HepG2 (cell line): ENCODE results near the gene IFT122. TPM values are rescaled to one million over a fixed set of nuclear protein-coding genes. Genes with fewer than 3 reads are reported as not detected.
"Not testable (repeated sequence)": the region's sequence is repeated elsewhere in the genome, so short reads cannot be mapped to it uniquely, and the experiment has no call there.

ENCODE experiments used
- ATAC-seq: fragments of 200-7000 bp; cut with Tn5 transposase; 3 replicates; pipeline ENCODE4 v1.9.1; 2020; ENCODE audit warnings: mild to moderate bottlenecking, moderate library complexity
- BruUV-seq: library from RNA; stranded (reverse); fragments of 400-500 nt; replicated peaks from 2 replicates; lab custom pipeline; 2021; lab: Mats Ljungman, UMichigan
- CTCF ChIA-PET: fragments of 300-600 bp; formaldehyde crosslinking; extraction: SDS; loops from one replicate; lab custom pipeline; 2021; ENCODE audit warnings: low total read pairs, inconsistent platforms, low intra/inter-chr PET ratio; lab: Yijun Ruan, JAX
- POLR2A ChIA-PET: fragments of 350-600 bp; sonication (Branson Sonifier 250); formaldehyde crosslinking; loops from one replicate; lab custom pipeline; 2020; ENCODE audit warnings: antibody characterized with exemption, inconsistent platforms; lab: Yijun Ruan, JAX
- DNase-seq: peaks from one replicate; pipeline ENCODE4 v3.0.0-alpha.2; 2015; ENCODE audit warnings: low spot score
- FAIRE-seq: peaks from 3 replicates; lab custom pipeline; 2011; peaks lifted over from hg19 to GRCh38; lab: Jason Lieb, UNC
- H2AFZ ChIP-seq: one replicate; pipeline ENCODE4 v1.6.1; 2011; ENCODE audit warnings: low read length, inconsistent platforms
- H3K27ac ChIP-seq: fragments of 300-600 bp; 3 replicates; pipeline ENCODE4 v1.8.0; 2011; ENCODE audit warnings: mixed run types, mild to moderate bottlenecking, mixed read lengths, low read length, inconsistent platforms; ENCODE audit not compliant: insufficient read depth; ENCODE audit errors: extremely low read length
- H3K27me3 ChIP-seq, 2 experiments: fragments of 200-600 bp in 1 of 2; 2 replicates in 1 of 2; 3 replicates in 1 of 2; pipeline versions ENCODE4 v1.6.0 to v1.8.0; 2011; ENCODE audit warnings: low read length in 2 of 2, mild to moderate bottlenecking in 2 of 2, moderate library complexity in 2 of 2, inconsistent platforms in 1 of 2; ENCODE audit not compliant: insufficient read depth in 2 of 2, control insufficient read depth in 1 of 2
- H3K36me3 ChIP-seq, 2 experiments: fragments of 200-600 bp in 1 of 2; replicated peaks in 1 of 2; 2 replicates in 1 of 2; 3 replicates in 1 of 2; pipeline versions ENCODE4 v1.5.1 to v1.8.0; 2011; ENCODE audit warnings: low read length in 2 of 2, inconsistent platforms in 1 of 2; ENCODE audit not compliant: insufficient read depth in 2 of 2, control insufficient read depth in 1 of 2
- H3K4me1 ChIP-seq: 2 replicates; pipeline ENCODE4 v1.5.1; 2012; ENCODE audit warnings: low read length, inconsistent platforms; ENCODE audit not compliant: insufficient read depth
- H3K4me2 ChIP-seq: 2 replicates; pipeline ENCODE4 v1.6.0; 2011; ENCODE audit warnings: low read depth, low read length, inconsistent platforms
- H3K4me3 ChIP-seq, 3 experiments: fragments of 200-600 bp in 1 of 3; sonication (generic), shearing (Covaris generic) in 1 of 3; replicated peaks in 1 of 3; 2 replicates each; pipeline ENCODE4 v1.5.1; 2011 to 2016; ENCODE audit warnings: low read length in 3 of 3, inconsistent platforms in 2 of 3, low read depth in 2 of 3, mild to moderate bottlenecking in 2 of 3, control low read depth in 1 of 3, mixed read lengths in 1 of 3; ENCODE audit not compliant: insufficient read depth in 1 of 3
- H3K79me2 ChIP-seq: one replicate; pipeline ENCODE4 v1.6.1; 2011; ENCODE audit warnings: low read length, inconsistent platforms; ENCODE audit not compliant: insufficient read depth
- H3K9ac ChIP-seq: 2 replicates; pipeline ENCODE4 v1.6.0; 2011; ENCODE audit warnings: mild to moderate bottlenecking, low read depth, low read length, inconsistent platforms; ENCODE audit not compliant: insufficient read depth
- H3K9me3 ChIP-seq: 2 replicates; pipeline ENCODE4 v1.5.1; 2012; ENCODE audit warnings: mild to moderate bottlenecking, low read length
- H4K20me1 ChIP-seq: 2 replicates; pipeline ENCODE4 v1.6.0; 2011; ENCODE audit warnings: inconsistent platforms, mild to moderate bottlenecking, low read length, moderate library complexity; ENCODE audit not compliant: insufficient read depth
- BCL6 ChIP-seq: IDR thresholded peaks from 2 replicates; pipeline ENCODE4 v1.6.1; 2016; ENCODE audit warnings: missing genetic modification reagents, missing compliant biosample characterization
- ELF3 ChIP-seq: IDR thresholded peaks from 2 replicates; pipeline ENCODE4 v1.6.1; 2016; ENCODE audit warnings: missing genetic modification reagents, missing compliant biosample characterization
- EP300 ChIP-seq, 3 experiments: sonication (generic) in 1 of 3; formaldehyde crosslinking in 1 of 3; IDR thresholded peaks; 2 replicates each; pipeline versions ENCODE4 v1.5.1 to v1.6.1; 2011 to 2020; ENCODE audit warnings: low read depth in 2 of 3, low read length in 2 of 3, borderline replicate concordance in 1 of 3, improper control_type of control experiment in 1 of 3, mild to moderate bottlenecking in 1 of 3, missing genetic modification reagents in 1 of 3, moderate library complexity in 1 of 3
- ETV5 ChIP-seq: IDR thresholded peaks from 2 replicates; pipeline ENCODE4 v1.6.1; 2018; ENCODE audit warnings: missing biosample characterization, missing genetic modification reagents, inconsistent platforms, borderline replicate concordance
- FOXA1 ChIP-seq, 2 experiments: fragments of 450-650 bp in 1 of 2; sonication (generic) in 1 of 2; formaldehyde crosslinking in 1 of 2; IDR thresholded peaks; 2 replicates each; pipeline versions ENCODE4 v1.4.0 to v1.6.1; 2016 to 2020; ENCODE audit warnings: missing genetic modification reagents in 1 of 2
- FOXP1 ChIP-seq, 2 experiments: fragments of 450-650 bp in 1 of 2; IDR thresholded peaks; 2 replicates each; pipeline ENCODE4 v1.6.1; 2017 to 2018; ENCODE audit warnings: antibody characterized with exemption in 1 of 2
- GATAD1 ChIP-seq: IDR thresholded peaks from 2 replicates; pipeline ENCODE4 v1.6.1; 2016; ENCODE audit warnings: missing genetic modification reagents, missing compliant biosample characterization
- ISL2 ChIP-seq: sonication (generic); formaldehyde crosslinking; IDR thresholded peaks from 2 replicates; pipeline ENCODE4 v1.5.0; 2020; ENCODE audit warnings: missing genetic modification reagents
- KAT8 ChIP-seq: IDR thresholded peaks from 2 replicates; pipeline ENCODE4 v1.6.1; 2016; ENCODE audit warnings: missing genetic modification reagents, missing compliant biosample characterization
- KDM6A ChIP-seq: IDR thresholded peaks from 2 replicates; pipeline ENCODE4 v1.6.1; 2016; ENCODE audit warnings: low read depth
- MIER3 ChIP-seq: IDR thresholded peaks from 2 replicates; pipeline ENCODE4 v1.6.1; 2016; ENCODE audit warnings: missing compliant biosample characterization, borderline replicate concordance
- NR2F1 ChIP-seq, 2 experiments: fragments of 450-650 bp in 1 of 2; formaldehyde crosslinking in 1 of 2; IDR thresholded peaks; 2 replicates each; pipeline versions ENCODE4 v1.5.0 to v1.6.1; 2016 to 2020; ENCODE audit warnings: mild to moderate bottlenecking in 1 of 2, missing compliant biosample characterization in 1 of 2, missing genetic modification reagents in 1 of 2, moderate library complexity in 1 of 2
- NR2F6 ChIP-seq, 2 experiments: IDR thresholded peaks; 2 replicates each; pipeline ENCODE4 v1.6.1; 2016; ENCODE audit warnings: antibody characterized with exemption in 1 of 2, mild to moderate bottlenecking in 1 of 2
- POLR2G ChIP-seq: fragments of 200-400 bp; formaldehyde crosslinking; IDR thresholded peaks from 2 replicates; pipeline ENCODE4 v1.6.1; 2018; ENCODE audit warnings: mild to moderate bottlenecking, low read depth, low read length, moderate library complexity
- RXRA ChIP-seq: sonication (generic); formaldehyde crosslinking; IDR thresholded peaks from 2 replicates; pipeline ENCODE4 v1.5.1; 2020; ENCODE audit warnings: missing genetic modification reagents
- SAP130 ChIP-seq: IDR thresholded peaks from 2 replicates; pipeline ENCODE4 v1.6.1; 2016; ENCODE audit warnings: low read depth
- SMAD3 ChIP-seq: sonication (generic); formaldehyde crosslinking; IDR thresholded peaks from 2 replicates; pipeline ENCODE4 v1.4.0; 2020; ENCODE audit warnings: missing genetic modification reagents
- SOX5 ChIP-seq: IDR thresholded peaks from 2 replicates; pipeline ENCODE4 v1.6.1; 2016; ENCODE audit warnings: borderline replicate concordance
- TCF7 ChIP-seq: sonication (generic); IDR thresholded peaks from 2 replicates; pipeline ENCODE4 v1.6.1; 2016; ENCODE audit warnings: antibody characterized with exemption, low read depth
- WGBS: methylation state at CpG from one replicate; pipeline ENCODE4 v1.1.6; 2017; ENCODE audit warnings: low lambda C conversion rate; 5-methylcytosine and 5-hydroxymethylcytosine counted together
- in situ Hi-C: cut with HindIII; loops from 2 replicates; pipeline ENCODE4 v1.10.0; 2017; ENCODE audit warnings: low pct_unique_long_range_greater_than_20kb; ENCODE audit not compliant: extremely low pct_ligation_motif_present
- intact Hi-C: fragments of 100-400 bp; cut with micrococcal nuclease; formaldehyde crosslinking; loops from one replicate; pipeline ENCODE4 v1.10.0; 2022; ENCODE audit not compliant: unreplicated experiment
- polyA plus RNA-seq, 8 experiments: library from polyadenylated mRNA; depleted of rRNA in 3 of 8; stranded (reverse) in 7 of 8; unstranded in 1 of 8; fragments of >200 nt; fragmentation: Illumina TruSeq in 4 of 8; extraction: Trizol in 4 of 8; gene quantifications; 2 replicates each; pipeline versions ENCODE4 v1.2.1 to v1.2.3, GENCODE V29; 2011 to 2016; ENCODE audit warnings: low read depth in 4 of 8, missing spikeins in 1 of 8, mixed read lengths in 1 of 8; ENCODE audit not compliant: insufficient read depth in 1 of 8
- total RNA-seq, 5 experiments: library from RNA; depleted of rRNA; stranded (reverse); fragments of >200 nt; fragmentation: Illumina TruSeq; extraction: Trizol; gene quantifications; 2 replicates each; pipeline ENCODE4 v1.2.3, GENCODE V29; 2016; ENCODE audit warnings: low read depth in 1 of 5
- TF ChIP-seq, protein P1 (sequence below): sonication (generic); formaldehyde crosslinking; IDR thresholded peaks from 2 replicates; pipeline ENCODE4 v1.4.0; 2020; ENCODE audit warnings: missing genetic modification reagents

Gene IFT122
- total and polyA plus RNA-seq, 2 of the 13 experiments (the other 11 are each of a cell fraction or from before 2014, with no cell fraction given): 10.1 to 10.3 TPM

DNA sequence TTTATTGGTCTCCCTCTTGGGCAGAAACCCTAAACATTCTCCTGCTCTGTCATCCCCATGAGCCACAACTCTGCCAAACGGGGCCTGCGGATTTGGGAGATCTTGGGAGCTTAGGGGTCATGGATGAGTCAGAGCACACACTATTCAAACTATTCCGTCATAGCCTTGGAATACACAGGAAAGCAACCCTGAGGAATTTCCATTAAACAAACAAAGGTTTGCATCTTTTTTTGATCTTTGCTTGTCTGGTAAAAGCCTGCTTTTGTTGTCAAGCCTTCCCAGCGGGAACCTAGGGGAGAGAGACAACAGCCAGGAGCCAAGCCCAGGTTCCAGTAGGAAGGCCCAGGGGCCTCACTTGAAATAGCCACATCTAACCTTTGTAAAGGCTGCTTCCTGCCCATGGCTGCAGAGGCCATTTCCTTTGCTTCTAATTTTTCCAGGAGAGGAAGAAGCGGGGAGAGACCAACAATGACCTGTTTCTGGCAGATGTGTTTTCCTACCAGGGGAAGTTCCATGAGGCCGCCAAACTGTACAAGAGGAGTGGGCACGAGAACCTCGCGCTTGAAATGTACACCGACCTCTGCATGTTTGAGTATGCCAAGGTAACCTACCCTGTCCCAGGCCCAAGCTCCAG, 55.1 kb downstream of the IFT122 start:
- WGBS: 29% methylated on average over 7 of the region's 10 CpGs
- in situ Hi-C loops; H3K9me3 ChIP-seq; BruUV-seq; CTCF ChIA-PET; H3K4me3 ChIP-seq; H3K79me2 ChIP-seq; H2AFZ ChIP-seq; H3K27me3 ChIP-seq; H4K20me1 ChIP-seq; H3K36me3 ChIP-seq; TF ChIP-seq FOXA1 (IDR thresholded peaks at IDR 0.05); FOXP1 (IDR thresholded peaks at IDR 0.05); EP300 (CRISPR knock-in tag; IDR thresholded peaks at IDR 0.05; ENCODE audit: borderline replicate concordance): not testable (repeated sequence)
- intact Hi-C loops: loop anchor here (10.0 kb wide), 1 partner anchor 60 kb away; no protein-coding TSS in a partner anchor
- DNase-seq: peak; percentile 84
- H3K4me1 ChIP-seq: peaks cover 78% of the 10 kb centered on the region
- H3K4me2 ChIP-seq: peak overlapping the region; percentile 58
- peak overlapping the region; percentile 64 for H3K9ac ChIP-seq
- ATAC-seq: peak; percentile 75
- H3K27ac ChIP-seq: peak overlapping the region; percentile 78
- peak; percentile 95 for FAIRE-seq
- POLR2A ChIA-PET: interaction anchor here (0.9 to 4.5 kb wide), 3 partner anchors 102 to 132 kb away, joined by 5 to 18 read pairs (median 9); no protein-coding TSS in a partner anchor
- TF ChIP-seq, protein P1, sequence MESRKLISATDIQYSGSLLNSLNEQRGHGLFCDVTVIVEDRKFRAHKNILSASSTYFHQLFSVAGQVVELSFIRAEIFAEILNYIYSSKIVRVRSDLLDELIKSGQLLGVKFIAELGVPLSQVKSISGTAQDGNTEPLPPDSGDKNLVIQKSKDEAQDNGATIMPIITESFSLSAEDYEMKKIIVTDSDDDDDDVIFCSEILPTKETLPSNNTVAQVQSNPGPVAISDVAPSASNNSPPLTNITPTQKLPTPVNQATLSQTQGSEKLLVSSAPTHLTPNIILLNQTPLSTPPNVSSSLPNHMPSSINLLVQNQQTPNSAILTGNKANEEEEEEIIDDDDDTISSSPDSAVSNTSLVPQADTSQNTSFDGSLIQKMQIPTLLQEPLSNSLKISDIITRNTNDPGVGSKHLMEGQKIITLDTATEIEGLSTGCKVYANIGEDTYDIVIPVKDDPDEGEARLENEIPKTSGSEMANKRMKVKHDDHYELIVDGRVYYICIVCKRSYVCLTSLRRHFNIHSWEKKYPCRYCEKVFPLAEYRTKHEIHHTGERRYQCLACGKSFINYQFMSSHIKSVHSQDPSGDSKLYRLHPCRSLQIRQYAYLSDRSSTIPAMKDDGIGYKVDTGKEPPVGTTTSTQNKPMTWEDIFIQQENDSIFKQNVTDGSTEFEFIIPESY: 0 out of 2 replicates have a peak, but pooled peaks have one; percentile 40
- peak; percentile 19; the same call in 1 of the 2 replicates for TF ChIP-seq POLR2G
- 0 out of 2 replicates have a peak, but pooled peaks have one; percentile 15 for TF ChIP-seq GATAD1 (CRISPR knock-in tag)
- peak; percentile 44; the same call in 1 of the 2 replicates for TF ChIP-seq FOXA1 (CRISPR knock-in tag; IDR thresholded peaks at IDR 0.05)
- TF ChIP-seq ELF3 (CRISPR knock-in tag): peak; percentile 26; the same call in 1 of the 2 replicates
- TF ChIP-seq KDM6A (CRISPR knock-in tag): 0 out of 2 replicates have a peak, but pooled peaks have one; percentile 39
- peak; percentile 79 for TF ChIP-seq FOXP1 (CRISPR knock-in tag; IDR thresholded peaks at IDR 0.05)
- peak; percentile 35 for TF ChIP-seq BCL6 (CRISPR knock-in tag)
- TF ChIP-seq RXRA (CRISPR knock-in tag): peak; percentile 24; the same call in 1 of the 2 replicates
- TF ChIP-seq KAT8 (CRISPR knock-in tag): peak; percentile 55; the same call in 1 of the 2 replicates
- TF ChIP-seq MIER3 (CRISPR knock-in tag): peak; percentile 25; the same call in 1 of the 2 replicates
- TF ChIP-seq TCF7: peak; percentile 55
- TF ChIP-seq SAP130: peak; percentile 63
- TF ChIP-seq ISL2: peak; percentile 53; the same call in 1 of the 2 replicates
- peak; percentile 58; the same call in 1 of the 2 replicates for TF ChIP-seq ETV5 (CRISPR knock-in tag)
- 0 out of 2 replicates have a peak, but pooled peaks have one; percentile 46 for TF ChIP-seq SMAD3 (CRISPR knock-in tag)
- peak; percentile 69; the same call in 1 of the 2 replicates for TF ChIP-seq SOX5 (CRISPR knock-in tag)
- TF ChIP-seq EP300 (IDR thresholded peaks at IDR 0.05; ENCODE audit: low read depth in 2 of 2, low read length in 2 of 2): peak in 1 of 2 experiments; percentile 61; a peak in 2 of 4 replicates
- TF ChIP-seq NR2F1 (CRISPR knock-in tag; IDR thresholded peaks at IDR 0.05): peak in 1 of 2 experiments; percentile 18; a peak in 1 of 4 replicates
- peak; percentile 66 for TF ChIP-seq NR2F6 (IDR thresholded peaks at IDR 0.05)
- TF ChIP-seq NR2F6 (CRISPR knock-in tag; IDR thresholded peaks at IDR 0.05): peak; percentile 79
